ENCODE results near the gene SARDH.

DNA sequence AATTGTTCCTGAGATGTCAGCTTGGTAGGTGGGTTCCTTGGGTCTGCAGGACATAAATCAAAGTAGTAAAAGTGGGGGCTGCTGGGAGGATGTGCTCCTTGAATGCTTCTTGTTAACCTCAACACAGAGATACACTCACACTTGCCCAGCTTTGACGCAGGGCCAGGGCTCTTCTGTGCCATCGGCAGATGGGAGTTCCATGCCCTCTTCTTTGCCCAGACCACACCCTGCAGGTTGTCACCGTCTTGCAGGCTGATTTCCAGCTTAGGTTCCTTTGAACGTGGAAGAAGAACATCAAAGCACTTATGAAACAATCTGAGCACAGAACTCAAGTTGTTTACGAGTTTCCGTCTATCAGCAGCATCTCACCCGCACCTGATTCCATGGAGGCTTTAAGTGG, 91.0 kb downstream of the SARDH start:
- TF ChIP-seq CTCF (IDR thresholded peaks at IDR 0.05) (no peak), POLR2A (IDR thresholded peaks at IDR 0.05) (no peak)

All from tibial nerve (tissue), 3 donors.